BLaER1 treated with 17β-estradiol and CSF1 and Interleukin-3, amounts not matched to agents 10 nM and 100 nM (cell line): ENCODE results near the gene MAP3K8.
A peak's percentile ranks its signal among the peaks of the same experiment; 100 is the strongest.

Experiments
- H3K27ac ChIP-seq, 11 experiments: shearing (Covaris generic); formaldehyde crosslinking; 2 replicates each; pipeline ENCODE4 v1.8.1; 2022
- H3K27me3 ChIP-seq, 11 experiments: shearing (Covaris generic); formaldehyde crosslinking; 2 replicates each; pipeline ENCODE4 v1.8.1; 2022
- H3K36me3 ChIP-seq, 11 experiments: shearing (Covaris generic); formaldehyde crosslinking; 2 replicates each; pipeline ENCODE4 v1.8.1; 2022
- H3K4me1 ChIP-seq, 10 experiments: shearing (Covaris generic); formaldehyde crosslinking; 2 replicates each; pipeline ENCODE4 v1.8.1; 2022
- H3K4me2 ChIP-seq, 11 experiments: shearing (Covaris generic); formaldehyde crosslinking; 2 replicates each; pipeline ENCODE4 v1.8.1; 2022
- H3K4me3 ChIP-seq, 10 experiments: shearing (Covaris generic); formaldehyde crosslinking; 2 replicates each; pipeline ENCODE4 v1.8.1; 2022
- H3K9ac ChIP-seq, 11 experiments: shearing (Covaris generic); formaldehyde crosslinking; 2 replicates each; pipeline ENCODE4 v1.8.1; 2022
- H3K9me3 ChIP-seq, 11 experiments: shearing (Covaris generic); formaldehyde crosslinking; replicated peaks in 1 of 11; 2 replicates each; pipeline ENCODE4 v1.8.1; 2022
- H4K20me1 ChIP-seq, 11 experiments: shearing (Covaris generic); formaldehyde crosslinking; 2 replicates each; pipeline ENCODE4 v1.8.1; 2022
- Cebpa-rat ChIP-seq, 11 experiments: shearing (Covaris generic); IDR thresholded peaks; 2 replicates each; pipeline ENCODE4 v1.8.1; 2022

Gene MAP3K8

DNA sequence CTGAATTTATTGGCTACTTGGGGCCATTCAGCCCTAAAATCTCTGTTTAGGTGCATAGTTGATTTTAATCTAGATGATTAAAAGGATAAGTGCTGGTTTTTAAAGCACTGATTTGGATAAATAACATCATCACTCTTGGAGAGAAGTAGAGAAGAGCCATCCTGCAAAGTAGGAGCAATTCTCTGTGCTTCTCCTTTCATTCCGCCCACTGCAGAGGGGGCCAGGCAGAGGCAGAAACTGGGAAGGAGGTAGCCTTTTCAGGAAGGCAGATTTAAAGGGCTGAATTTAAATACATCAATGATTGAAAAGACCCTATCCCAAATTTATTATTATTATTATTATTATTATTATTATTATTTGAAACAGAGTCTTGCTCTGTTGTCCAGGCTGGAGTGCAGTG is 14.1 kb downstream of the MAP3K8 start:
- H3K9ac ChIP-seq = no peak overlapping the region
- no peaks in the 10 kb centered on the region for H3K27me3 ChIP-seq
- no peak overlapping the region for H3K4me2 ChIP-seq
- no peaks in the 10 kb centered on the region for H3K9me3 ChIP-seq
- no peak for TF ChIP-seq Cebpa-rat (IDR thresholded peaks at IDR 0.05)
- H3K27ac ChIP-seq = peak overlapping the region in 1 of 11 experiments; percentile 28; a peak in 1 of 22 replicates
- H3K36me3 ChIP-seq = peaks cover 63 to 100% (median 78%) of the 10 kb centered on the region in 11 experiments
- peaks cover 10 to 44% (median 22%) of the 10 kb centered on the region in 10 experiments; a peak in 18 of 20 replicates for H3K4me1 ChIP-seq
- H4K20me1 ChIP-seq = peaks cover 0 to 85% (median 32%) of the 10 kb centered on the region in 11 experiments; a peak in 16 of 22 replicates
- H3K4me3 ChIP-seq = no peak overlapping the region

DNA sequence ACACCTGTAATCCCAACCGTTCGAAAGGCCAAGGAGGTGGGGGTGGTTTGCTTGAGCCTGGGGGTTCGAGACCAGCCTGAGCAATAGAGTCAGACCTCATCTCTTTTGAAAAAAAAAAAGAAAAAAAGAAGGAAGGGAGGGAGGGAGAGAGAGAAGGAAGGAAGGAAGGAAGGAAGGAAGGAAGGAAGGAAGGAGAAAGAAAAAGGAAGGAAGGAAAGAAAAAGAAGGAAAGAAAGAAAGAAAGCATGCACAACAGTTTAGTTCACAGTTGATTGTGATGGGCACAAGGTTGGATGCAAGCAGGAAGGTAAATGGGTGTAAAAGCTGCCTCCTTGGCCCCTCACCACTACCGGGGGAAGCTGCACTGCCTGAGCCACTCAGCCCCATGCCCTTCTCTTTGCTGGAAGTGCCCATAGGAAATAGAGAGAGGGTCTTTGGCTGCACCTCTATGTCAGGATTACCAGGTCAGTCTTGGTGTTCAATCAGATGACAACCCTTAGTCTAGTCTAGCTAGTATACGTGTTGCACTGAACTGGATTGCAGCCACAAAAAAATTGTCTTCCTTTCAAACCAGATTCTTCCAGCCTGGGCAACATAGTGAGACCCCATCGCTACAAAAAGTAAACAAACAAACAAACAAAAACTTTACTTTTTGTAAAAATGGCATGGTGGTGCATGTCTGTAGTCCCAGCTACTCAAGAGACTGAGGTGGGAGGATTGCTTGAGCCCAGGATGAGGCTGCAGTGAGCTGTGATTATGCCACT is 20.0 kb downstream of the MAP3K8 start:
- peak overlapping the region in 2 of 11 experiments; percentile 80 to 81; a peak in 3 of 22 replicates for H3K4me2 ChIP-seq
- no peaks in the 10 kb centered on the region for H3K27me3 ChIP-seq
- H3K36me3 ChIP-seq = peaks cover 65 to 98% (median 90%) of the 10 kb centered on the region in 11 experiments
- TF ChIP-seq Cebpa-rat (IDR thresholded peaks at IDR 0.05) = no peak
- H3K4me3 ChIP-seq = no peak overlapping the region
- H3K27ac ChIP-seq = peak overlapping the region in 1 of 11 experiments; percentile 33; a peak in 2 of 22 replicates
- peaks cover 0 to 63% (median 6%) of the 10 kb centered on the region in 11 experiments; a peak in 11 of 22 replicates for H4K20me1 ChIP-seq
- H3K4me1 ChIP-seq = peaks cover 18 to 57% (median 24%) of the 10 kb centered on the region in 10 experiments
- H3K9me3 ChIP-seq = no peaks in the 10 kb centered on the region
- peak overlapping the region in 1 of 11 experiments; percentile 6; a peak in 1 of 22 replicates for H3K9ac ChIP-seq

DNA sequence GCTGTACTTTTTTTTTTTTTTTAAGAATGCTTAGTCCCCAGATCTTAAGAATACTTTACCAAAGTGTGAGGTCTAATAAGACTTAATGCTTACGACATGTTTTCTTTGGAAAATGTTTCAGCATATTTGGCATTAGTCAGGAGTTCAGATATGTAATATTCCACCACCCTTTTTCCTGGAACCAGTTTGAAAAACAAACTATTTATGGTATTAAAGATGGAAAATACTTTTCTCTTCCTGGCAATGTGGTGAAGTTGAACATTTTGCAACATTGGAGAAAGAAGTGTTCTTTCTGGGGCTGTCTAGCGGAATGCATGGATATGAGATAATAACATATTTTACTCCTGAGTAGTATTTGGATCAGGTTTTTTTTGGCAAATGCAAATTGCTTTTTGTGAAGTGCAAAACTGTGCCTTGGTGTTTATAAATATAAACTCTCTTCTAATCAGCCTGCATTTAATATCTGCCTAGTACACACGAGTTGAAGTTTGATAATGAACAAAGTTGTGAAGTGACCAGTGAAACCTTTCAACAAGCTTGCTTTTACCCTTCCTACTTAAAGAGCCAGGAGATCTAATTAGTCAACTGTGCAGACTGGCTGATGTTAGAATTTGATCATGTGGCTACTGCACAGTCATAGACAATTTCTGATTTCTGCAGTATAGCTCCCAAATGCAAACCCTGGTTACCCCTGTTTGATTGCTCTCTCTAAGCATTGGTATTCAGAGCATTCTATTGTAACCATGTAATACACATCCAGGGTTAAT is 20.9 kb downstream of the MAP3K8 start:
- peak overlapping the region in 7 of 11 experiments; percentile 61 to 81 (median 73); a peak in 12 of 22 replicates for H3K4me2 ChIP-seq

DNA sequence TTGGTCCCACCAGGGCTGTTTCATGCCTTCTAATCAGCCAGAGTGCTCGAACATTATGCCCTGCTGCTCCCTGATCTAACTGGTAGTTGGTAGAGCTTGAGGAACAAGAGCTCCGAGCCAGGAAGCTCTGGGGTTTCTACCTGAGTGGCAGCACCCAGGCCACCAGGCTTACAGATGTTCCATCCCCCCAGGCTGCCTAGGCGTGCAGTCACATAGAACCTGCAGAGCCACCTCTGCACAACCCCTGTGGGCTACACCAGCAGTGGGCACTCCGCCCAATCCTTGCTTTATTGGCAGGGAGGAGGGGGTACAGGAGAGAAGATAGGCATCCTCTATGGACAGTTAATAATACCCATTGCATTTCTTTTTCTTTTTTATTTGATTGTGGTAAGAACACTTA is 21.8 kb downstream of the MAP3K8 start:
- Histone ChIP-seq H3K9me3 (no peaks in the 10 kb centered on the region), H3K27ac (peak overlapping the region in 4 of 11 experiments; percentile 12 to 49 (median 32); a peak in 4 of 22 replicates), H3K4me3 (no peak overlapping the region), H3K4me2 (peak overlapping the region; percentile 48 to 81 (median 71)), H3K27me3 (no peaks in the 10 kb centered on the region), H3K36me3 (peaks cover 64 to 98% (median 88%) of the 10 kb centered on the region in 11 experiments), H4K20me1 (peaks cover 0 to 58% (median 6%) of the 10 kb centered on the region in 11 experiments; a peak in 11 of 22 replicates), H3K9ac (peak overlapping the region in 2 of 11 experiments; percentile 6 to 36; a peak in 1 of 22 replicates), H3K4me1 (peaks cover 18 to 73% (median 27%) of the 10 kb centered on the region in 10 experiments)
- no peak for TF ChIP-seq Cebpa-rat (IDR thresholded peaks at IDR 0.05)

More for the DNA sequence above, 20.9 kb downstream of the MAP3K8 start:
- H3K9me3 ChIP-seq = no peaks in the 10 kb centered on the region
- H3K4me1 ChIP-seq = peaks cover 18 to 67% (median 27%) of the 10 kb centered on the region in 10 experiments
- no peak overlapping the region for H3K4me3 ChIP-seq
- peaks cover 64 to 98% (median 88%) of the 10 kb centered on the region in 11 experiments for H3K36me3 ChIP-seq
- H4K20me1 ChIP-seq = peaks cover 0 to 61% (median 6%) of the 10 kb centered on the region in 11 experiments; a peak in 10 of 22 replicates
- peak overlapping the region in 1 of 11 experiments; percentile 36; a peak in 1 of 22 replicates for H3K9ac ChIP-seq
- no peak for TF ChIP-seq Cebpa-rat (IDR thresholded peaks at IDR 0.05)
- H3K27me3 ChIP-seq = no peaks in the 10 kb centered on the region
- H3K27ac ChIP-seq = peak overlapping the region in 1 of 11 experiments; percentile 39; a peak in 2 of 22 replicates

DNA sequence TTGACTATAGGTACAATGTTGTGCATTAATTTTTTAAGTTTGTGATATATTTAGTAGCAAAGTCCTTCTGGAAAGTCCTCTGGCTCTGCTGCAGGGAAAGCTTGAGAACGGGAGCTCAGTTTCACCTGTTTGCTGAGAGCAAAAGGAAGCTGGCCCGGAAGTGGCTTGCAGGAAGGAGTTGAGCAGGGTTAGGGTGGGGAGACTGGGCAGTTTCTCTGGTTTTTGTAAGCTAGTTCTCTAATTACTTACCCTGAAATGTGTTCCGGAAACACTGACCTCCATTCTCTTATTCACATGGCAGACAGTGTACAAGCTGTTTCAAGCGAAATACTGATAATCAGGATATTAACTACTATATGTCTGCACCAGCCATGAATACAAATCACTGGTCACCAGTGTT is 22.3 kb downstream of the MAP3K8 start:
- peak overlapping the region; percentile 48 to 81 (median 71) for H3K4me2 ChIP-seq
- no peak for TF ChIP-seq Cebpa-rat (IDR thresholded peaks at IDR 0.05)

DNA sequence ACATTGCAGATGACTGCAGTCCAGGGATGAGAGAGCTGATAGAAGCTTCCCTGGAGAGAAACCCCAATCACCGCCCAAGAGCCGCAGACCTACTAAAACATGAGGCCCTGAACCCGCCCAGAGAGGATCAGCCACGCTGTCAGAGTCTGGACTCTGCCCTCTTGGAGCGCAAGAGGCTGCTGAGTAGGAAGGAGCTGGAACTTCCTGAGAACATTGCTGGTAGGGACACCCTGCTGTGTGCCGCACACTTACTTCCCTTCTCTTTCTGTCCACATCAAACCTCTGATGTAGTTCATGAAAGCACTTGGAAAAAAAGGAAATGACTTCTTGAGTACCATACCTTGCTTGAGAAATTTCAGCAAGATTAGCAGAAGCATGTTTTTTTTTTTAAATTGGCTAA is 25.3 kb downstream of the MAP3K8 start:
- H3K4me3 ChIP-seq = no peak overlapping the region
- TF ChIP-seq Cebpa-rat (IDR thresholded peaks at IDR 0.05) = no peak
- peaks cover 0 to 50% (median 6%) of the 10 kb centered on the region in 11 experiments; a peak in 10 of 22 replicates for H4K20me1 ChIP-seq
- H3K27ac ChIP-seq = peak overlapping the region in 3 of 11 experiments; percentile 32 to 43 (median 38); a peak in 5 of 22 replicates
- H3K36me3 ChIP-seq = peaks cover 54 to 87% (median 75%) of the 10 kb centered on the region in 11 experiments
- H3K4me2 ChIP-seq = peak overlapping the region in 5 of 11 experiments; percentile 3 to 86 (median 52); a peak in 9 of 22 replicates
- H3K4me1 ChIP-seq = peaks cover 18 to 63% (median 25%) of the 10 kb centered on the region in 10 experiments
- H3K9ac ChIP-seq = peak overlapping the region in 2 of 11 experiments; percentile 25 to 30; a peak in 1 of 22 replicates
- H3K9me3 ChIP-seq = no peaks in the 10 kb centered on the region
- no peaks in the 10 kb centered on the region for H3K27me3 ChIP-seq

More for the DNA sequence above, 22.3 kb downstream of the MAP3K8 start:
- H3K4me1 ChIP-seq = peaks cover 18 to 73% (median 27%) of the 10 kb centered on the region in 10 experiments
- H4K20me1 ChIP-seq = peaks cover 0 to 58% (median 6%) of the 10 kb centered on the region in 11 experiments; a peak in 11 of 22 replicates
- peak overlapping the region in 5 of 11 experiments; percentile 16 to 49 (median 46); a peak in 7 of 22 replicates for H3K27ac ChIP-seq
- H3K27me3 ChIP-seq = no peaks in the 10 kb centered on the region
- H3K9ac ChIP-seq = peak overlapping the region in 1 of 11 experiments; percentile 40; a peak in 1 of 22 replicates
- H3K9me3 ChIP-seq = no peaks in the 10 kb centered on the region
- no peak overlapping the region for H3K4me3 ChIP-seq
- H3K36me3 ChIP-seq = peaks cover 64 to 98% (median 88%) of the 10 kb centered on the region in 11 experiments

DNA sequence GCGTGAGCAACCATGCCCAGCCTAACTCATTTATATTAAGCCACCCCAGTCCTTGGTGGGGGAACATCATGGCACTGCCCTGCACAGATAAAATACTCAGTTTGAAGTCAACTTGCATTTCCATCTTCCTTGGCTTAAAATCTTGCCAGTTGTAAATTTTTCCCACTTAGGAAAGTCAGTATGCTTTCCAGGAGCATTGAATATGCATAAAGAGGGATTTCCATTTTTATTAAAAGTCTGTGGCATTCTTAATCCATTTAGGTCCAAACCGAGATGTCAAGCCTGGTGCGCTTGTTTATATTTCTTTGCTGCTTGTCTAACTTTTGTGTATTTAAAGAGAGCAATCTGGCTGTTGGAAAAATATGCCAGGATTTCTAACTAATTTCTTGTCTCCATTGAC is 26.1 kb downstream of the MAP3K8 start:
- Histone ChIP-seq H3K4me3 (no peak overlapping the region), H3K4me1 (peaks cover 17 to 55% (median 21%) of the 10 kb centered on the region in 10 experiments), H3K9ac (no peak overlapping the region), H4K20me1 (peaks cover 0 to 42% (median 6%) of the 10 kb centered on the region in 11 experiments; a peak in 9 of 22 replicates), H3K4me2 (peak overlapping the region in 3 of 11 experiments; percentile 52 to 86 (median 64); a peak in 5 of 22 replicates), H3K9me3 (no peaks in the 10 kb centered on the region), H3K36me3 (peaks cover 52 to 78% (median 69%) of the 10 kb centered on the region in 11 experiments), H3K27me3 (no peaks in the 10 kb centered on the region), H3K27ac (no peak overlapping the region)
- no peak for TF ChIP-seq Cebpa-rat (IDR thresholded peaks at IDR 0.05)

DNA sequence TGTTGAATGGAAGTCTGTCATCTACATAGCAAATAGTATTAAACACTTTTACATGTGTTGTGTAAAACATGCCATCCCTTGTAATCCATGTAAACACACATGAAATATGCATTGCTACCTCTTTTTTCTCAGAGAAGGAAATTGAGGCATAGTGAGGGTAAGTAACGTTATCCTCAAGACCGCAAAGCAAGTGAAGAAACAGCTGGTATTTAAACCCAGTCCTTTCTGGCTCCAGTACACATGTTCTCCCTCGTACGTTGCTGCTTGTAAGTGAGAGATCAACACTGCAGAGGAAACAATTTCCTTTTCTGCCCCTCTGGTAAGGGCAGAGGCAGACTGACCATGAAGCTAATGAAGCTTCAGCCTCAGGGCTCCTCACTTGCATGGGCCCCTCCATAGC is 28.5 kb downstream of the MAP3K8 start:
- Histone ChIP-seq H3K36me3 (peaks cover 51 to 57% (median 53%) of the 10 kb centered on the region in 11 experiments), H3K9me3 (no peaks in the 10 kb centered on the region), H3K9ac (no peak overlapping the region), H3K4me2 (no peak overlapping the region), H4K20me1 (peaks cover 0 to 30% (median 0%) of the 10 kb centered on the region in 11 experiments; a peak in 7 of 22 replicates), H3K4me1 (peaks cover 0 to 39% (median 4%) of the 10 kb centered on the region in 10 experiments; a peak in 11 of 20 replicates), H3K27ac (no peak overlapping the region), H3K27me3 (no peaks in the 10 kb centered on the region), H3K4me3 (no peak overlapping the region)
- TF ChIP-seq Cebpa-rat (IDR thresholded peaks at IDR 0.05) = no peak
